ENCODE data around the gene DLG2.
"Not testable (repeated sequence)": the region's sequence is repeated elsewhere in the genome, so short reads cannot be mapped to it uniquely, and the experiment has no call there.

The DLG2 gene

DNA sequence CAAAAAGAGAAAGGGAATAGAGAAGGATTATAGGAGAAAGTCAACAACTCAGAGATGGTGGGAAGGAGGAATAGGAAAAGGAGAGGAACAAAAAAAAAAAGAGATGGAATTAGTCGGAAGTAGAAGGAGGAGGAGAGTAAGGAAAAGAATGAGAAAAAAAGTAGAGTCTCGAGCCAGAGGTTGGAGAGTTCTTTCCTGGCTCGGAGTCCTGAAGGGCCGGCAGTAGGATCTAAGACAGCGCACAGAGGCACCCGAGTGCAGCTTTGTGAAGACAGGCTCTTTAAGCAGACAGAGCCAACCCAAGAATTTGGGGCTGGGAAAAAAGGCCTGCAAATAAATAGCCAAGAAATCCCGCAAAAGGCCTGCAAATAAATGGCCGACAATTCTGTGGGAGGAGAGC lies 2170.6 kb downstream of the DLG2 start:
- no peaks in the 10 kb centered on the region for H3K36me3 Mint-ChIP-seq (ENCODE audit: low read depth)
- no peak overlapping the region for H3K27ac Mint-ChIP-seq
- peaks cover 4% of the 10 kb centered on the region for H3K4me1 Mint-ChIP-seq (ENCODE audit: low read depth)
- H3K4me3 Mint-ChIP-seq = no peak overlapping the region
- no peak for DNase-seq (ENCODE audit: low spot score)
- H3K27me3 Mint-ChIP-seq (ENCODE audit: low read depth) = no peaks in the 10 kb centered on the region
- no peaks in the 10 kb centered on the region for H3K9me3 Mint-ChIP-seq

DNA sequence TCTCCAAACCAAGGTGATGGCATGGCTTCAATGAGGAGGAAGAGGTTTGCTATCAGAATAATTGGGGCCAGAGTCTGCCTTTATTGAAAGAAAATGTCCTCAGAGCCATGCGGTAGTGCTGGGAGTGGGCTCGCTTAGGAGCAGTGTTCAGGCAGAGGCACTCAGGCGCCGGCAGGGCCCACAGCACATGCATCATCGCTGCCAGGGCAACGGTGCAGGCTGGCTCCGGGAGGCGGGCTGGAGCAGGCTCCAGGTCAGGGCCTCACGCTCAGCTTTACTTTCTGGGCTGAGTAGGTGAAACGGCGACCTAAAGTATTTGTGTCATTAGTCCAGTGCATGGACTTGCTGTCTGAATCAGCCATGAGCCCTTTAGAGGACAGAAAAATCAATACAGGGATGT lies 2171.1 kb downstream of the DLG2 start:
- H3K27ac Mint-ChIP-seq = no peak overlapping the region

DNA sequence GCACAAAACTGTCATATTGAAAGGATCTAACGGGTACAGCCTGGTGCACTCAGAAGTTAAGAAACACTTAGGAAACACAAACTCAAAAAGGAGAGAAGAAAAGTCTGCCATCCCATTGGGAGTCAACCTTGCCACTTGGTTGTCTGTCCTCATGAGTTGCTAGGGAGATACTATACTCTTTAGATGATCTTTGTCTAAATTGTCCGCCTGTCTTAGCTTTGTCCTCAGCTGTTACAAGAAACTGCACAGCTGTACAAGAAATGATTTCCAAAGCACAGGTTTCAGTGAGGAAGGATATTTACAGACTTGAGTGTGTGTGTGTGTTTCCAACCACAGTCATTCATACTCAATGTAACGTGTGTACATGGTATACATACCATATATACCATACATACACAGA lies 2171.8 kb downstream of the DLG2 start:
- Mint-ChIP-seq H3K27me3 (ENCODE audit: low read depth) (no peaks in the 10 kb centered on the region), H3K4me1 (ENCODE audit: low read depth) (peaks cover 4% of the 10 kb centered on the region), H3K27ac (no peak overlapping the region)

More for the DNA sequence above, 2171.1 kb downstream of the DLG2 start:
- Mint-ChIP-seq H3K36me3 (ENCODE audit: low read depth) (no peaks in the 10 kb centered on the region), H3K9me3 (no peaks in the 10 kb centered on the region), H3K4me1 (ENCODE audit: low read depth) (peaks cover 4% of the 10 kb centered on the region), H3K4me3 (no peak overlapping the region), H3K27me3 (ENCODE audit: low read depth) (no peaks in the 10 kb centered on the region)
- no peak for DNase-seq (ENCODE audit: low spot score)

DNA sequence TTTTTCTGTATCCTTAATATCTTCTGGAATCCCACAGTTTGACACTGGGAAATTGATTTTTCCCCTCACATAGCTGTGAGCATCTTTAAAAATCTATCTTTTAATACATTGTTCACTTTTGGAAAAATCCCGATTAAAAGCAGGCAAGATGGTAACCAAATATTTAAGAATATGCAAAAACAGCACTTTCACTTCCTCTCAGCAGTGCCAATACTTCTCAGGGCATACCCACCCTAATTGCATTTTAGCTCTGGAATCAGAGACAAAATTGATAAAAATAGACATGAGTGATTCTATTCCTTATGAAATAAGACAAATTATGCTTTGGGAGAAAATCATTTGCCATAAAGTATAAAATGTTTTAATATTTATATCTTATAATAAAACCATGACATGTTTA lies 2172.5 kb downstream of the DLG2 start:
- no peak overlapping the region for H3K4me3 Mint-ChIP-seq
- H3K27me3 Mint-ChIP-seq (ENCODE audit: low read depth) = no peaks in the 10 kb centered on the region
- H3K36me3 Mint-ChIP-seq (ENCODE audit: low read depth) = no peaks in the 10 kb centered on the region
- no peak for DNase-seq (ENCODE audit: low spot score)
- no peaks in the 10 kb centered on the region for H3K9me3 Mint-ChIP-seq
- H3K4me1 Mint-ChIP-seq (ENCODE audit: low read depth) = peaks cover 4% of the 10 kb centered on the region
- no peak overlapping the region for H3K27ac Mint-ChIP-seq

More for the DNA sequence above, 2171.8 kb downstream of the DLG2 start:
- H3K9me3 Mint-ChIP-seq = no peaks in the 10 kb centered on the region
- DNase-seq (ENCODE audit: low spot score) = no peak
- no peak overlapping the region for H3K4me3 Mint-ChIP-seq
- H3K36me3 Mint-ChIP-seq (ENCODE audit: low read depth) = no peaks in the 10 kb centered on the region

DNA sequence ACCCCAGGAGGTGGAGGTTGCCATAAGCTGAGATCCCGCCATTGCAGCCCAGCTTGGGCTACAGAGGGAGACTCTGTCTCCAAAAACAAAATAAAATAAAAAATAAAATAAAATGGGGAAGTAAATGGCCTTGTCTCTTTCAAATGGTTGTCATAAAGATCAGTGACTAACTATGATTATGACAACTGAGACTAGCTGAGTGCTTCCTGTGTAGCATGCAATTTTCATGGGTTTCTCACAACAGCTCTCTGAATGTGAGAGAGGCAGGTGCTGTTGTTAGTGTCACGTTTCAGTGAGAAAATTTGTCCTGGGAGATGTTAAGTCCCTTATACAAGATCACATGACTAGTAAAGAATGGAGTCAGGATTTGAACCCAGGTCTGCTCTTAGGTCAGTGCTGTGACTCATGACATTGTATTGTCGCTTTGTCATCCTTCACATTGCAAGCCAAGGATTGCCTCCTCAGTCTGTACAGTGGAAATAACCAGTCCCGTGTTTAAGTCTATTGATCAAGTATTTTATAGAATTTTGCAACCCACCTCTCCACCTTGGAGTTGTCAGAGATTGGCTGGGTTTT lies 2177.7 kb downstream of the DLG2 start:
- H3K4me3 Mint-ChIP-seq = no peak overlapping the region
- H3K4me1 Mint-ChIP-seq (ENCODE audit: low read depth) = peaks cover 1% of the 10 kb centered on the region
- no peak overlapping the region for H3K27ac Mint-ChIP-seq
- H3K36me3 Mint-ChIP-seq (ENCODE audit: low read depth) = no peaks in the 10 kb centered on the region
- no peaks in the 10 kb centered on the region for H3K27me3 Mint-ChIP-seq (ENCODE audit: low read depth)
- DNase-seq (ENCODE audit: low spot score) = no peak
- H3K9me3 Mint-ChIP-seq = no peaks in the 10 kb centered on the region

DNA sequence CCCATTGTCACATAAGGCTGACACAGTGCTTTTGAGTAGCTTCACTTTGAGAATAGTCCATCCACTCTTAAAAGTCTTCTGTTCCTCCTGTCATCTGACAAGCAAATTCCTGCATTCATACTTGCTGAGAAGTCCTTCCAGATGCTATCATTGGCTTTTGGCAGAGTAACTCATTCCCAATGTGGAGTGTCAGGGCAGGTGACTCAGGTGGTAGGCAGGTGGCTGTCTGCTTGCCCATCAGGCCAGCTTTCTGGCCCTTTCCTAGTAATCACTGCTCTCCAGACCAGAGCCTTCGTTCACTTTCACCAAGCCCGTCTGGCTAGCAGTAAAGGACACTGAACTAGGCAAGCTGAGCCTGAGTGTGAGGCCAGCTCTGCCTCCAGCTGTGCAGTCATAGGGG lies 2178.5 kb downstream of the DLG2 start:
- H3K36me3 Mint-ChIP-seq (ENCODE audit: low read depth) = no peaks in the 10 kb centered on the region
- H3K9me3 Mint-ChIP-seq = no peaks in the 10 kb centered on the region
- H3K4me1 Mint-ChIP-seq (ENCODE audit: low read depth) = peaks cover 1% of the 10 kb centered on the region
- no peaks in the 10 kb centered on the region for H3K27me3 Mint-ChIP-seq (ENCODE audit: low read depth)
- no peak for DNase-seq (ENCODE audit: low spot score)
- no peak overlapping the region for H3K4me3 Mint-ChIP-seq
- H3K27ac Mint-ChIP-seq = no peak overlapping the region

DNA sequence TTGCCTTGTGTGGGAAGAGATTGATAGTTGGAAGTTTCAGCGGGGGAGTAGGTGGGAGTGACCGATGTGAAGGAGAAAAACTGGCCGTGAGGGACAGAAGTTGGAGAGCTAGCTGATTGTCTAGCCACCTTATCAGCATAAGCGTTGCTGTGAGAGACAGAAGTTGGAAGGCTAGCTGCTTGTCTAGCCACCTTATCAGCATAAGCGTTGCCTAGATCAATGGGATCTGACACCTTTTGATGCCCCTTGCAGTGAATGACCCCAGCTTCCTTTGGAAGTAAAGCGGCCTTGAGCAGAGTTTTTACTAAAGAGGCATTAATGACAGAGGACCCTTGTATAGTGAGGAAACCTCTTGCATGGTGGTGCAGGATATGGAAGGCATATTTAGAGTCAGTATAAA lies 2183.3 kb downstream of the DLG2 start:
- not testable (repeated sequence) for H3K27me3 Mint-ChIP-seq (ENCODE audit: low read depth); H3K9me3 Mint-ChIP-seq; H3K27ac Mint-ChIP-seq; DNase-seq (ENCODE audit: low spot score); H3K36me3 Mint-ChIP-seq (ENCODE audit: low read depth); H3K4me3 Mint-ChIP-seq; H3K4me1 Mint-ChIP-seq (ENCODE audit: low read depth)

DNA sequence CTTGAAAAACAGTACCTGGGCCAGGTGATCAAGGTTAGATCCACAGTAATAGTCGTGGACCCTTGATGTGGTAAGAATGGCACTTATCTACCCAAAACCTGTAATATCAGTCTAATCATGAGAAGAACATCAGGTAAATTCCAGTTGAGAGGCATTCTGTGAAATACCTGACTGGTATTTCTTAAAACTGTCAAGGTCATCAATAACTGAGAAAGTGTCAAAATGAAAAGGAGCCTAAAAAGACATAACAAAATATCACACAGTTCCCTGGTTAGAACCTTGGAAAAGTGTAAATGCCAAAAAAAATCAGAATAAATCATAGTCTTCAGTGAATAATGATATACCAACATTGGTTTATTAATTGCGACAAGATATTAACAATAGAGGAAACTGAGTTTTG lies 2185.5 kb downstream of the DLG2 start:
- Mint-ChIP-seq H3K9me3 (no peaks in the 10 kb centered on the region), H3K4me3 (no peak overlapping the region), H3K4me1 (ENCODE audit: low read depth) (no peaks in the 10 kb centered on the region), H3K36me3 (ENCODE audit: low read depth) (no peaks in the 10 kb centered on the region), H3K27ac (no peak overlapping the region), H3K27me3 (ENCODE audit: low read depth) (no peaks in the 10 kb centered on the region)
- DNase-seq (ENCODE audit: low spot score) = no peak

DNA sequence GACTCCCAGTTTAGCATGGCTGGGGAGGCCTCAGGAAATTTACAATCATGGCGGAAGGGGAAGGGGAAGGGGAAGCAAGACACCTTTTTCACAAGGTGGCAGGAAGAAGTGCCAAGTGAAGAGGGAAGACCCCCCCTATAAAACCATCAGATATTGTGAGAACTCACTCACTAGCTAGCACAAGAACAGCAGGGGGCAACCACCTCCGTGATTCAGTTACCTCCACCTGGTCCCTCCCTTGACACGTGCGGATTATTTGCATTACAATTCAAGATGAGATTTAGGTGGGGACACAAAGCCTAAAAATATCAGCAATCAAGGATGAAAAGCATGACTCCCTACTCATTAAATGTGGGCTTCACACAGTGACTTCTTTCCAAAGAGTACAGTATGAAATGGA lies 2186.0 kb downstream of the DLG2 start:
- Mint-ChIP-seq H3K4me3 (no peak overlapping the region), H3K36me3 (ENCODE audit: low read depth) (no peaks in the 10 kb centered on the region), H3K9me3 (no peaks in the 10 kb centered on the region), H3K27ac (no peak overlapping the region), H3K27me3 (ENCODE audit: low read depth) (no peaks in the 10 kb centered on the region), H3K4me1 (ENCODE audit: low read depth) (no peaks in the 10 kb centered on the region)
- no peak for DNase-seq (ENCODE audit: low spot score)

DNA sequence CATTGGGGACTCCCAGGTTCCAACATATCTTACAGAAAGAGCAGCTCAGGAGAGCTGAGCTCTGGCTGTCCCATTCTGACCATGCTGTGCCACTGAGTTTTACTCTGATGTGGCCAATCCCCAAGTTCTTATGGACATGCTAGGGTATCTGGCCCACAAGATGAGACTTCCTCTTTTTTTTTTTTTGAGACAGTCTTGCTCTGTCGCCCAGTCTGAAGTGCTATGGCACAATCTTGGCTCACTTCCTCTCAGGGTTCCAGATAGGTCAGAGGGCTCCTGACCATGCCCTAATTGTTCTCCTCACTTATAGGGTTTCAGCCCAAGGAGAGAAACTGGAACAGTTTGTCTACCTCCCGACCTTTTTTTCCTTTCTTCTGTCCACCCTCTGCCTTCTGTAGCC lies 2188.7 kb downstream of the DLG2 start:
- H3K27me3 Mint-ChIP-seq (ENCODE audit: low read depth) = no peaks in the 10 kb centered on the region

DNA sequence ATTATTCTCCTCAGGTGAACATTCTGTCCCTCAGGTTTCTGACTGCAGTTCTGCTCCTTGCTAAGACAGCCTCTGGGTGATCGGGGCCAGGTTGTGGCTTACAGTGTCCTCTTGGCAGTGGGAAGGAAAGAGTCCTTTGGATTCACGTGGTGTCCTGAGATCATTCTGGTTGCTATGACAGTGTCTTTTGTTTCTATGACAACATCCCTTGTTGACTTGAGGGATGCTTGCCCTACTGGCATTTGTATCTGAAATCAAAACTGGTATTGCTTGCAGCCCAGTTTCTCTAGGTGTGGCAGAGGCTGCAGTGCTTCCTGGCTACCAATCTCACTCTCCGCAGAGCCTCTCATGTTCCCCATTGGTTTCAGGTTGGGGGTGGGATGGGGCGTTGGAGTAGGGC lies 2189.2 kb downstream of the DLG2 start:
- H3K36me3 Mint-ChIP-seq (ENCODE audit: low read depth) = no peaks in the 10 kb centered on the region
- H3K27me3 Mint-ChIP-seq (ENCODE audit: low read depth) = no peaks in the 10 kb centered on the region
- H3K9me3 Mint-ChIP-seq = no peaks in the 10 kb centered on the region
- no peak for DNase-seq (ENCODE audit: low spot score)
- no peak overlapping the region for H3K27ac Mint-ChIP-seq
- H3K4me3 Mint-ChIP-seq = no peak overlapping the region
- no peaks in the 10 kb centered on the region for H3K4me1 Mint-ChIP-seq (ENCODE audit: low read depth)

More for the DNA sequence above, 2188.7 kb downstream of the DLG2 start:
- DNase-seq (ENCODE audit: low spot score) = no peak
- Mint-ChIP-seq H3K4me1 (ENCODE audit: low read depth) (no peaks in the 10 kb centered on the region), H3K9me3 (no peaks in the 10 kb centered on the region), H3K27ac (no peak overlapping the region), H3K4me3 (no peak overlapping the region), H3K36me3 (ENCODE audit: low read depth) (no peaks in the 10 kb centered on the region)

DNA sequence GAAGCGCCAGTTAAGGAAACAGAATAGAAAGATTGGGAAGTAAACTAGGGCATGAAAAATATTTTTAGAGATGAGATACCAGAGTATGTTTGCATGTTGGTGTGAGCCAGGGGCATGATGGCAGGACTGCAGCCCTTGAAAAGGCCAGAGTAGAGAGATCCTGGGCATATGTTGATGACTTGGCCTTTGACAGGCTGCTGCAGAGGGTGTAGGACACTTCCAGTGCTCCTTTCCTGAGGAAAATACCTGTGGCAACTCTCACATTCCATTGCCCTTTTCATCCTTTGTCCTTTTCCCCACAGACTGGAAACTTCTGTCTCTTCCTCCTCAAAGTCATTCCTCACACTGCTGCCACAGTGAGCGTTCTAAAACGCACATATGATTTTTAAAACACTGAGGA lies 2190.3 kb downstream of the DLG2 start:
- no peak for DNase-seq (ENCODE audit: low spot score)
- no peaks in the 10 kb centered on the region for H3K27me3 Mint-ChIP-seq (ENCODE audit: low read depth)
- H3K9me3 Mint-ChIP-seq = no peaks in the 10 kb centered on the region
- H3K4me3 Mint-ChIP-seq = no peak overlapping the region
- H3K4me1 Mint-ChIP-seq (ENCODE audit: low read depth) = no peaks in the 10 kb centered on the region
- H3K27ac Mint-ChIP-seq = no peak overlapping the region
- H3K36me3 Mint-ChIP-seq (ENCODE audit: low read depth) = no peaks in the 10 kb centered on the region

DNA sequence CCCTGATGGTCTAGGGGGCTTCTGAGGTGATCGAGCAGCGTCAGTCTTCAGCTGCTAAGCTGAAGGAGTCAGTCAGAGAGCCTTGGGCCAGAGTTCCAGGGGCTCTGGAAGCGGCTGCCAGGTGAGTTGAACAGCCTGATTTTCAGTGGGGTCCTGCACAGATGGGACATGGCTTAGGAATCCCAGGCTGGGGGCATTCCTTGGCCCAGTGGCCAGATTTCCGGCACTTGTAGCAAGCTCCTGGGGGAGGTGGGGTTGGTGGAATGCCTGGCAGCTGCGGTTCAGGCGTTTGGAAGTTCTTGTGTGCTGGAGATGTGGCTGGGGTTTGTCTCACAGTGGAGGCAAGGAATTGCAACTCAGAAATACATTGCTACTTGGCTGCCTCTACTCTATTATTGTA lies 2192.3 kb downstream of the DLG2 start:
- not testable (repeated sequence) for H3K4me1 Mint-ChIP-seq (ENCODE audit: low read depth); H3K27ac Mint-ChIP-seq; H3K4me3 Mint-ChIP-seq; H3K9me3 Mint-ChIP-seq; DNase-seq (ENCODE audit: low spot score); H3K36me3 Mint-ChIP-seq (ENCODE audit: low read depth); H3K27me3 Mint-ChIP-seq (ENCODE audit: low read depth)

DNA sequence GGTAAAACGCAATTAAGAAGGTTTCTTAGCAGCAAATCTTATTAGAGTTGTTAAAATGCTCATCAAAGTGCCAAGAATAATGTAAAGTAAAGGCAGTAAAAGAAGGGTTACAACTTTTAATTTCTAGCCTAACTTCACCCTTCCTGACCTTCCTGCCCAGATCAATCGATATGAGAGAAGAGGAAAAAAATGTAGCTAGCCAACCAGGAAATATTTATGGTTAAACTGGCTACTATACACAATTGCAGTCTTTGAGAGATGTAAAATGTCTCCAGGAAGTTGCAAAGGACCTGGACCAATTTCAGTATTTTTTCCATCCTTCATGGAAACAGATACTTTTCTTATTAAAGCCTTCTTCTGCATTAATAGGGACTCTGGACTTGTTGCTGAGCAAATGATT lies 2199.2 kb downstream of the DLG2 start:
- Mint-ChIP-seq H3K27ac (no peak overlapping the region), H3K36me3 (ENCODE audit: low read depth) (no peaks in the 10 kb centered on the region), H3K27me3 (ENCODE audit: low read depth) (no peaks in the 10 kb centered on the region), H3K4me3 (no peak overlapping the region), H3K9me3 (no peaks in the 10 kb centered on the region), H3K4me1 (ENCODE audit: low read depth) (peaks cover 2% of the 10 kb centered on the region)
- DNase-seq (ENCODE audit: low spot score) = no peak

DNA sequence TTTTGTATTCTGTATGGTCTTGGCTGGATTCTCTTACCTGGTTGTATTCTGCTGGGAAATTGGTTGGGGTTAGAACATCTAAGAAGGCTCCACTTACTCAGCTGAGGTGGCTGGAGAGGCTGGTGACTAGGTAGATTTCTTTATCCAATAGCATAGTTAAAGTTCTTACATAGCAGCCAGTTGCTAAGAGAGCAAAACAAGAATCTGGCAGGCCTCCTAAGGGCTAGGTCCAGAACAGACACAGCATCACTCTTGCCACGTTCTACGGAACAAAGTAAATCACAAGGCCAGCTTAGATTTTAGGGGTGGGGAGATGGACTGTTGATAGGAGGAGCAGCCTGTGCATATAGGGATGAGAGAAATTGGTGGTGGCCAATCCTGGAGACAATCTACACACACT lies 2199.6 kb downstream of the DLG2 start:
- no peaks in the 10 kb centered on the region for H3K27me3 Mint-ChIP-seq (ENCODE audit: low read depth)
- no peaks in the 10 kb centered on the region for H3K36me3 Mint-ChIP-seq (ENCODE audit: low read depth)
- peaks cover 2% of the 10 kb centered on the region for H3K4me1 Mint-ChIP-seq (ENCODE audit: low read depth)
- H3K9me3 Mint-ChIP-seq = peaks cover 3% of the 10 kb centered on the region
- no peak overlapping the region for H3K4me3 Mint-ChIP-seq
- no peak for DNase-seq (ENCODE audit: low spot score)
- H3K27ac Mint-ChIP-seq = no peak overlapping the region

All from T-helper 2 cell treated with Interferon-gamma antibody and Interleukin-4, amounts not matched to agents 5 μg/mL and 100 μg/mL, for 36 hours (primary cell).